HEK293 (cell line): ENCODE results near the gene SESTD1.
A peak's percentile ranks its signal among the peaks of the same experiment; 100 is the strongest.

Experiments
- CTCF ChIA-PET: fragments of 350-600 bp; formaldehyde crosslinking; extraction: SDS; loops from one replicate; lab custom pipeline; 2021; ENCODE audit warnings: antibody characterized with exemption; lab: Yijun Ruan, JAX
- POLR2A ChIA-PET: fragments of 300-600 bp; formaldehyde crosslinking; extraction: SDS; loops from one replicate; lab custom pipeline; 2020; ENCODE audit warnings: antibody characterized with exemption, inconsistent platforms; lab: Yijun Ruan, JAX
- H3K27ac ChIP-seq: fragments of 200-500 bp; sonication (Bioruptor generic); 2 replicates; pipeline ENCODE4 v1.5.1; 2014; ENCODE audit warnings: low read depth, low read length, control low read depth, inconsistent platforms; ENCODE audit errors: extremely low read depth
- H3K36me3 ChIP-seq, 2 experiments: fragments of 200-500 bp in 1 of 2; sonication (Bioruptor generic) in 1 of 2; 1 replicate in 1 of 2; 2 replicates in 1 of 2; pipeline ENCODE4 v1.5.1; 2014 to 2017; ENCODE audit warnings: inconsistent platforms in 2 of 2, low read length in 2 of 2; ENCODE audit not compliant: control insufficient read depth in 2 of 2, insufficient read depth in 1 of 2
- H3K4me1 ChIP-seq: fragments of 200-500 bp; sonication (Bioruptor generic); 2 replicates; pipeline ENCODE4 v1.5.1; 2014; ENCODE audit warnings: mild to moderate bottlenecking, low read length, inconsistent platforms; ENCODE audit not compliant: control insufficient read depth, insufficient read depth
- H3K4me3 ChIP-seq: 2 replicates; pipeline ENCODE4 v1.5.1; 2011; ENCODE audit warnings: low read depth, mild to moderate bottlenecking, control low read depth, low read length, moderate library complexity
- H3K9me3 ChIP-seq: fragments of 200-500 bp; sonication (Bioruptor generic); 2 replicates; pipeline ENCODE4 v1.5.1; 2014; ENCODE audit warnings: low read depth, low read length, inconsistent platforms; ENCODE audit not compliant: control insufficient read depth, insufficient read depth
- KLF8 ChIP-seq: fragments of 450-650 bp; formaldehyde crosslinking; IDR thresholded peaks from 2 replicates; pipeline ENCODE4 v1.5.1; 2016; ENCODE audit warnings: missing biosample characterization, missing genetic modification characterization
- MEIS1 ChIP-seq: sonication (generic); formaldehyde crosslinking; IDR thresholded peaks from 2 replicates; pipeline ENCODE4 v1.8.1; 2022; ENCODE audit warnings: missing genetic modification reagents, mild to moderate bottlenecking, borderline replicate concordance
- PRDM10 ChIP-seq: fragments of 450-650 bp; formaldehyde crosslinking; IDR thresholded peaks from 2 replicates; pipeline ENCODE4 v1.5.1; 2016; ENCODE audit warnings: missing biosample characterization, missing genetic modification characterization
- PRDM6 ChIP-seq: fragments of 450-650 bp; formaldehyde crosslinking; IDR thresholded peaks from 2 replicates; pipeline ENCODE4 v1.5.1; 2017; ENCODE audit warnings: missing biosample characterization, missing genetic modification characterization
- REPIN1 ChIP-seq: fragments of 450-650 bp; formaldehyde crosslinking; IDR thresholded peaks from 2 replicates; pipeline ENCODE4 v1.5.1; 2017; ENCODE audit warnings: missing biosample characterization, missing genetic modification characterization, low read depth
- WT1 ChIP-seq: fragments of 450-650 bp; formaldehyde crosslinking; IDR thresholded peaks from 2 replicates; pipeline ENCODE4 v1.5.1; 2016; ENCODE audit warnings: missing biosample characterization, missing genetic modification characterization
- ZBTB17 ChIP-seq: fragments of 450-650 bp; formaldehyde crosslinking; IDR thresholded peaks from 2 replicates; pipeline ENCODE4 v1.5.1; 2016; ENCODE audit warnings: missing biosample characterization, missing genetic modification characterization
- ZBTB6 ChIP-seq: fragments of 450-650 bp; formaldehyde crosslinking; IDR thresholded peaks from 2 replicates; pipeline ENCODE4 v1.5.1; 2017; ENCODE audit warnings: missing biosample characterization, missing genetic modification characterization
- ZFP41 ChIP-seq: fragments of 450-650 bp; formaldehyde crosslinking; IDR thresholded peaks from 2 replicates; pipeline ENCODE4 v1.5.1; 2016; ENCODE audit warnings: missing biosample characterization, missing genetic modification characterization, borderline replicate concordance
- ZNF112 ChIP-seq: fragments of 450-650 bp; formaldehyde crosslinking; IDR thresholded peaks from 2 replicates; pipeline ENCODE4 v1.5.0; 2017; ENCODE audit warnings: missing biosample characterization, missing genetic modification characterization
- ZNF146 ChIP-seq: fragments of 450-650 bp; formaldehyde crosslinking; IDR thresholded peaks from 2 replicates; pipeline ENCODE4 v1.5.1; 2016; ENCODE audit warnings: missing biosample characterization, missing genetic modification characterization
- ZNF2 ChIP-seq: fragments of 450-650 bp; formaldehyde crosslinking; IDR thresholded peaks from 2 replicates; pipeline ENCODE4 v1.5.1; 2016; ENCODE audit warnings: missing biosample characterization, missing genetic modification characterization
- ZNF202 ChIP-seq: fragments of 450-650 bp; formaldehyde crosslinking; IDR thresholded peaks from 2 replicates; pipeline ENCODE4 v1.5.1; 2016; ENCODE audit warnings: missing biosample characterization, missing genetic modification characterization, borderline replicate concordance
- ZNF23 ChIP-seq: fragments of 450-650 bp; formaldehyde crosslinking; IDR thresholded peaks from 2 replicates; pipeline ENCODE4 v1.5.1; 2016; ENCODE audit warnings: missing biosample characterization, missing genetic modification characterization, borderline replicate concordance
- ZNF341 ChIP-seq: fragments of 450-650 bp; formaldehyde crosslinking; IDR thresholded peaks from 2 replicates; pipeline ENCODE4; 2016; ENCODE audit warnings: low read depth, missing biosample characterization, missing genetic modification characterization
- ZNF350 ChIP-seq: fragments of 450-650 bp; formaldehyde crosslinking; IDR thresholded peaks from 2 replicates; pipeline ENCODE4 v1.5.0; 2017; ENCODE audit warnings: missing biosample characterization, mild to moderate bottlenecking, missing genetic modification characterization
- ZNF488 ChIP-seq: fragments of 450-650 bp; formaldehyde crosslinking; IDR thresholded peaks from 2 replicates; pipeline ENCODE4 v1.5.1; 2016; ENCODE audit warnings: missing biosample characterization, missing genetic modification characterization
- ZNF521 ChIP-seq: fragments of 450-650 bp; formaldehyde crosslinking; IDR thresholded peaks from 2 replicates; pipeline ENCODE4 v1.5.1; 2017; ENCODE audit warnings: missing biosample characterization, mild to moderate bottlenecking, missing genetic modification characterization
- ZNF529 ChIP-seq: fragments of 450-650 bp; formaldehyde crosslinking; IDR thresholded peaks from 2 replicates; pipeline ENCODE4 v1.5.1; 2017; ENCODE audit warnings: missing genetic modification characterization, missing biosample characterization; ENCODE audit not compliant: insufficient replicate concordance
- ZNF530 ChIP-seq: fragments of 450-650 bp; formaldehyde crosslinking; IDR thresholded peaks from 2 replicates; pipeline ENCODE4 v1.5.1; 2016; ENCODE audit warnings: low read depth, missing biosample characterization, missing genetic modification characterization
- ZNF548 ChIP-seq: fragments of 450-650 bp; formaldehyde crosslinking; IDR thresholded peaks from 2 replicates; pipeline ENCODE4 v1.5.1; 2016; ENCODE audit warnings: missing biosample characterization, missing genetic modification characterization
- ZSCAN23 ChIP-seq: fragments of 450-650 bp; formaldehyde crosslinking; IDR thresholded peaks from 2 replicates; pipeline ENCODE4 v1.5.1; 2016; ENCODE audit warnings: missing biosample characterization, missing genetic modification characterization

SESTD1 gene

GRCh38 chr2:179250095-179250494, 14.5 kb downstream of the SESTD1 start:
- Histone ChIP-seq H3K4me3 (no peak overlapping the region), H3K9me3 (no peaks in the 10 kb centered on the region), H3K4me1 (peaks cover 9% of the 10 kb centered on the region; the same call in 1 of the 2 replicates), H3K36me3 (no peaks in the 10 kb centered on the region), H3K27ac (no peak overlapping the region)
- CTCF ChIA-PET: interaction anchor here (1.0 kb wide), 1 partner anchor 23 kb away, joined by 4 read pairs; no protein-coding TSS in a partner anchor
- peak; percentile 18; the same call in 1 of the 2 replicates for TF ChIP-seq ZNF548 (tag by site-specific recombination)
- no peak for TF ChIP-seq ZNF112
- POLR2A ChIA-PET: no interaction called here

- TF ChIP-seq ZNF2 (tag by site-specific recombination) (no peak), KLF8 (no peak), ZSCAN23 (no peak), ZNF529 (no peak), ZNF350 (tag by site-specific recombination) (no peak), ZNF341 (tag by site-specific recombination) (no peak)
- CTCF ChIA-PET: interaction anchor here (0.7 to 0.9 kb wide), 2 partner anchors 29 to 250 kb away, joined by 3 to 4 read pairs; no protein-coding TSS in a partner anchor
- H3K4me3 ChIP-seq: no peak overlapping the region
- no peak overlapping the region for H3K27ac ChIP-seq
- POLR2A ChIA-PET: no interaction called here
- peaks cover 8% of the 10 kb centered on the region; the same call in 1 of the 2 replicates for H3K4me1 ChIP-seq
- H3K9me3 ChIP-seq: no peaks in the 10 kb centered on the region
- H3K36me3 ChIP-seq: no peaks in the 10 kb centered on the region
Measured at GRCh38 chr2:179248024-179248348, 16.6 kb downstream of the SESTD1 start.

GRCh38 chr2:179247318-179248023, 17.2 kb downstream of the SESTD1 start:
- Histone ChIP-seq H3K36me3 (no peaks in the 10 kb centered on the region), H3K4me3 (no peak overlapping the region), H3K9me3 (no peaks in the 10 kb centered on the region), H3K4me1 (peaks cover 3% of the 10 kb centered on the region; the same call in 1 of the 2 replicates), H3K27ac (no peak overlapping the region)
- ChIA-PET CTCF (interaction anchor here (0.9 kb wide), 1 partner anchor 28 kb away, joined by 4 read pairs; no protein-coding TSS in a partner anchor), POLR2A (no interaction called here)
- no peak for TF ChIP-seq ZFP41 (tag by site-specific recombination)
- TF ChIP-seq ZNF521 (tag by site-specific recombination): no peak
- TF ChIP-seq ZBTB6 (tag by site-specific recombination): no peak
- TF ChIP-seq ZBTB17 (tag by site-specific recombination): no peak
- TF ChIP-seq PRDM10 (tag by site-specific recombination): no peak
- no peak for TF ChIP-seq PRDM6 (tag by site-specific recombination)
- no peak for TF ChIP-seq ZNF530 (tag by site-specific recombination)
- no peak for TF ChIP-seq ZNF202 (tag by site-specific recombination)
- TF ChIP-seq ZNF488: no peak
- TF ChIP-seq REPIN1: no peak
- no peak for TF ChIP-seq WT1 (tag by site-specific recombination)
- no peak for TF ChIP-seq MEIS1 (CRISPR knock-in tag)
- no peak for TF ChIP-seq ZNF146
- TF ChIP-seq ZNF23 (tag by site-specific recombination): no peak
